Esophagus muscularis mucosa (tissue), 4 donors: ENCODE results near the gene CYB5R3. TPM values are rescaled to one million over a fixed set of nuclear protein-coding genes. Genes with fewer than 3 reads are reported as not detected.
A peak's percentile ranks its signal among the peaks of the same experiment; 100 is the strongest.

Source experiments
- DNase-seq: peaks from one replicate; pipeline ENCODE4 v3.0.0-alpha.2; 2017; ENCODE audit errors: extremely low spot score
- H3K27ac ChIP-seq, 4 donors: fragments of 200-600 bp; sonication (generic); replicated peaks in 1 of 4; 1 replicate in 3 of 4; 2 replicates in 1 of 4; pipeline ENCODE4 v1.5.1; 2016 to 2019; ENCODE audit warnings: mild to moderate bottlenecking in 1 of 4
- H3K27me3 ChIP-seq, 4 donors: fragments of 200-600 bp; sonication (generic); one replicate each; pipeline versions ENCODE4 v1.5.1 to v1.6.0; 2016 to 2019
- H3K36me3 ChIP-seq, 4 donors: fragments of 200-600 bp; sonication (generic); one replicate each; pipeline ENCODE4 v1.5.1; 2016 to 2019
- H3K4me1 ChIP-seq, 4 donors: fragments of 200-600 bp; sonication (generic); one replicate each; pipeline ENCODE4 v1.5.1; 2016 to 2019
- H3K4me3 ChIP-seq, 4 donors: fragments of 200-600 bp; sonication (generic); 1 replicate in 2 of 4; 2 replicates in 2 of 4; pipeline ENCODE4 v1.5.1; 2016 to 2019; ENCODE audit warnings: mild to moderate bottlenecking in 4 of 4, moderate library complexity in 1 of 4
- H3K9me3 ChIP-seq, 4 donors: fragments of 200-600 bp; sonication (generic); 1 replicate in 3 of 4; 2 replicates in 1 of 4; pipeline ENCODE4 v1.5.1; 2016 to 2019
- CTCF ChIP-seq, 3 experiments: fragments of 200-600 bp in 2 of 3; fragments of 450-650 bp in 1 of 3; sonication (generic) in 2 of 3; IDR thresholded peaks; one replicate each; pipeline ENCODE4 v1.5.1; 2017 to 2019; ENCODE audit warnings: antibody characterized with exemption in 3 of 3, mild to moderate bottlenecking in 2 of 3, moderate library complexity in 1 of 3
- EP300 ChIP-seq: sonication (generic); formaldehyde crosslinking; IDR thresholded peaks from one replicate; pipeline ENCODE4 v1.6.1; 2017; ENCODE audit warnings: antibody characterized with exemption
- POLR2A ChIP-seq: fragments of 450-650 bp; IDR thresholded peaks from one replicate; pipeline ENCODE4 v1.6.1; 2017; ENCODE audit warnings: antibody characterized with exemption, moderate library complexity, mild to moderate bottlenecking, low read depth
- POLR2AphosphoS5 ChIP-seq, 2 donors: sonication (generic); formaldehyde crosslinking; IDR thresholded peaks; one replicate each; pipeline ENCODE4 v1.6.1; 2017; ENCODE audit warnings: antibody characterized with exemption in 2 of 2
- WGBS: methylation state at CpG from one replicate; pipeline ENCODE4 v1.1.5; 2018; 5-methylcytosine and 5-hydroxymethylcytosine counted together
- intact Hi-C: fragments of 100-400 bp; cut with DNase I; formaldehyde crosslinking; loops from one replicate; pipeline ENCODE4 v1.15.1; 2023
- total RNA-seq, 4 donors: library from RNA; depleted of rRNA; stranded (reverse); fragments of >200 nt; gene quantifications; one replicate each; pipeline versions ENCODE4 v1.1.0 to v1.2.1, GENCODE V29; 2016

Gene CYB5R3
- total RNA-seq, result 100 to 1,000 TPM; 154 to 287 (median 221) TPM

- peaks cover 45 to 49% (median 47%) of the 10 kb centered on the region in 4 donors for H3K4me1 ChIP-seq
- WGBS, result 28% methylated on average over 16 of the region's 81 CpGs
- no peaks in the 10 kb centered on the region for H3K27me3 ChIP-seq
- TF ChIP-seq POLR2A, result peak; percentile 24
- TF ChIP-seq CTCF (IDR thresholded peaks at IDR 0.05), result peak in 2 of 3 experiments; percentile 10 to 31
- peak; percentile 62 to 64 for TF ChIP-seq POLR2AphosphoS5 (IDR thresholded peaks at IDR 0.05)
- TF ChIP-seq EP300, result no peak
- H3K27ac ChIP-seq, result peak within 1 kb of the TSS; percentile 93 to 98 (median 96)
- H3K36me3 ChIP-seq, result no peaks in the 10 kb centered on the region
- peak; percentile 95 for DNase-seq
- intact Hi-C loops, result no loop called here
- H3K4me3 ChIP-seq, result peak within 1 kb of the TSS; percentile 89 to 95 (median 92)
- no peaks in the 10 kb centered on the region for H3K9me3 ChIP-seq
Observed at GRCh38 chr22:42649246-42650099, at the start of gene CYB5R3. Gene CYB5R3 (minus strand): TSS chr22:42649392. CDS start chr22:42649315, 77 bp downstream.

GRCh38 chr22:42697542-42698013 is 48.4 kb upstream of the CYB5R3 start:
- 24% methylated on average over 12 of the region's 16 CpGs for WGBS
- H3K27me3 ChIP-seq, result no peaks in the 10 kb centered on the region
- H3K4me3 ChIP-seq, result no peak overlapping the region
- peaks cover 16 to 30% (median 29%) of the 10 kb centered on the region in 4 donors for H3K36me3 ChIP-seq
- no peak for TF ChIP-seq POLR2A
- peak; percentile 91 to 94 for TF ChIP-seq POLR2AphosphoS5 (IDR thresholded peaks at IDR 0.05)
- TF ChIP-seq CTCF (IDR thresholded peaks at IDR 0.05), result peak in 1 of 3 experiments; percentile 14
- TF ChIP-seq EP300, result peak; percentile 56
- peak overlapping the region; percentile 86 to 96 (median 94) for H3K27ac ChIP-seq
- DNase-seq, result no peak
- H3K9me3 ChIP-seq, result no peaks in the 10 kb centered on the region
- intact Hi-C loops, result no loop called here
- H3K4me1 ChIP-seq, result peaks cover 72 to 96% (median 88%) of the 10 kb centered on the region in 4 donors

GRCh38 chr22:42696331-42696967 is 47.3 kb upstream of the CYB5R3 start:
- Histone ChIP-seq H3K36me3 (peaks cover 20 to 41% (median 39%) of the 10 kb centered on the region in 4 donors), H3K4me1 (peaks cover 73 to 96% (median 88%) of the 10 kb centered on the region in 4 donors), H3K27ac (peak overlapping the region; percentile 86 to 96 (median 94)), H3K4me3 (no peak overlapping the region), H3K27me3 (no peaks in the 10 kb centered on the region), H3K9me3 (no peaks in the 10 kb centered on the region)
- WGBS, result 84% methylated on average over 9 of the region's 10 CpGs
- DNase-seq, result no peak
- TF ChIP-seq CTCF (IDR thresholded peaks at IDR 0.05) (no peak), POLR2AphosphoS5 (IDR thresholded peaks at IDR 0.05) (no peak), EP300 (no peak), POLR2A (no peak)
- intact Hi-C loops, result no loop called here

GRCh38 chr22:42695294-42695693 is 46.1 kb upstream of the CYB5R3 start:
- intact Hi-C loops, result no loop called here
- no peak for DNase-seq
- Histone ChIP-seq H3K9me3 (no peaks in the 10 kb centered on the region), H3K27ac (peak overlapping the region; percentile 86 to 96 (median 94)), H3K36me3 (peaks cover 20 to 48% (median 43%) of the 10 kb centered on the region in 4 donors), H3K4me3 (no peak overlapping the region), H3K4me1 (peaks cover 69 to 96% (median 86%) of the 10 kb centered on the region in 4 donors), H3K27me3 (no peaks in the 10 kb centered on the region)
- TF ChIP-seq CTCF (IDR thresholded peaks at IDR 0.05) (no peak), POLR2AphosphoS5 (IDR thresholded peaks at IDR 0.05) (peak in 1 of 2 donors; percentile 13)
- WGBS, result 59% methylated on average over 7 of the region's 10 CpGs
